Measurements from ENCODE around the gene NEDD1.

DNA sequence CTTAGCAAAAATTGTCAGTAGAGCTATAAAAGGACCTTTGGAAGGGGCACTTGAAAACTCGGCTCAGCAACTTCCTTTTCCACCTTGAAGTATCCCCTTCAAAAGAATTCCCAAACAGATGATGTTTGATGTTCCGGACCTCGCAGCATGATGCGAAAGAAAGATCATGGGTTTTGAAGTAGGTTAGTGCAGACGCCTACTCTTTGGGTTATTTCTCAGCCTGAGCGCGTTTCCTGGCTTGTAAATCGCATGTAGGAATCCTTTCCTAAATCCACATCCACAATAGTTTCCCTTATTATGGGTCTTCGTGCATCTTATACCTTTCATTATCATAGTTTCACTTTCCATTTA is 584 bp upstream of the NEDD1 start:
- TF ChIP-seq, protein P1, sequence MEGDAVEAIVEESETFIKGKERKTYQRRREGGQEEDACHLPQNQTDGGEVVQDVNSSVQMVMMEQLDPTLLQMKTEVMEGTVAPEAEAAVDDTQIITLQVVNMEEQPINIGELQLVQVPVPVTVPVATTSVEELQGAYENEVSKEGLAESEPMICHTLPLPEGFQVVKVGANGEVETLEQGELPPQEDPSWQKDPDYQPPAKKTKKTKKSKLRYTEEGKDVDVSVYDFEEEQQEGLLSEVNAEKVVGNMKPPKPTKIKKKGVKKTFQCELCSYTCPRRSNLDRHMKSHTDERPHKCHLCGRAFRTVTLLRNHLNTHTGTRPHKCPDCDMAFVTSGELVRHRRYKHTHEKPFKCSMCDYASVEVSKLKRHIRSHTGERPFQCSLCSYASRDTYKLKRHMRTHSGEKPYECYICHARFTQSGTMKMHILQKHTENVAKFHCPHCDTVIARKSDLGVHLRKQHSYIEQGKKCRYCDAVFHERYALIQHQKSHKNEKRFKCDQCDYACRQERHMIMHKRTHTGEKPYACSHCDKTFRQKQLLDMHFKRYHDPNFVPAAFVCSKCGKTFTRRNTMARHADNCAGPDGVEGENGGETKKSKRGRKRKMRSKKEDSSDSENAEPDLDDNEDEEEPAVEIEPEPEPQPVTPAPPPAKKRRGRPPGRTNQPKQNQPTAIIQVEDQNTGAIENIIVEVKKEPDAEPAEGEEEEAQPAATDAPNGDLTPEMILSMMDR (IDR thresholded peaks at IDR 0.05; ENCODE audit: low read depth, low read length, missing input control): no peak
- no peak for TF ChIP-seq RAD21 (IDR thresholded peaks at IDR 0.05)
- TF ChIP-seq SP1 (IDR thresholded peaks at IDR 0.05): no peak
